ENCODE measurements around the gene TGM1.

DNA sequence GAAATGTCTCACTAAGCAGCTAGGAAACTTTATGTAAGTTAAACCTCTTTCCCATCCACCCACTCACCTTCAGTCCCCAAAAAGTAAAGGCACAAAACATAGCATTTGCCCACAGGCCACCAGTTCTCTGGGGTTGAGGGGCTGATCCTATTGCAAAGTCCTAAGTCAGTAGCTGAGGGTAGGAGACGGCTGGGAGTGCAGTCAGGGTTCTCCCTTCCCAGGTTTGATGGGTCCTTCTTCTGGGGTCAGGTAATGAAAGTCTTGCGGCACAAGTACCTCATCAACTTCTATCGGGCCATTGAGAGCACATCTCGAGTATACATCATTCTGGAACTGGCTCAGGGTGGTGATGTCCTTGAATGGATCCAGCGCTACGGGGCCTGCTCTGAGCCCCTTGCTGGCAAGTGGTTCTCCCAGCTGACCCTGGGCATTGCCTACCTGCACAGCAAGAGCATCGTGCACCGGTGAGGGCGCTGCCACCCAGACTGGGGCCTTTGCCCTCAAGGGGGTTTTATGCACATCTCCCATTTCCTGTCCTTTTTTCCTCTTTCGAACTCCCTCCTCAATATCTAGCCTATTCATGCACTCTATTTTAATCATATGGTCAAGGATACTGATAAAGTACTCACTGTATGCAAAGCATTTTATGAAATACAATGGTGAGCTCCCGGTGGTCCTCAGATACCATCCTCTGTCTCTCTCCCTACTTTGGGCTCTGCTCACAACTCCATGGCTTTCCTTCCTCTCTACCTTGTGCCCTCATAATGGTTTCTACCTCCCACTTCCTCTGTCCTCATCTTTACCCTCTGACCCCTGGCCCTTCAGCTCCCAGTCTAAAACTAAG lies 56.5 kb downstream of the TGM1 start:
- TF ChIP-seq SP1 (IDR thresholded peaks at IDR 0.05) (no peak), FOXA1 (IDR thresholded peaks at IDR 0.05) (no peak)

Data from HEK293T (cell line).